HepG2 (cell line): ENCODE results near the gene COL27A1. TPM values are rescaled to one million over a fixed set of nuclear protein-coding genes. Genes with fewer than 3 reads are reported as not detected.

Source experiments
- AGO2 ChIP-seq: fragments of 200-400 bp; formaldehyde crosslinking; optimal IDR thresholded peaks from 2 replicates; pipeline ENCODE3; 2017; ENCODE audit warnings: mild to moderate bottlenecking, low read depth, low read length, moderate library complexity
- HDAC2 ChIP-seq: sonication (generic); formaldehyde crosslinking; IDR thresholded peaks from 2 replicates; pipeline ENCODE4 v1.4.0; 2020; ENCODE audit warnings: missing genetic modification reagents
- MEIS2 ChIP-seq: sonication (generic); formaldehyde crosslinking; IDR thresholded peaks from 2 replicates; pipeline ENCODE4 v1.9.0; 2021; ENCODE audit warnings: mild to moderate bottlenecking, missing genetic modification reagents
- POLR2AphosphoS5 ChIP-seq: IDR thresholded peaks from 2 replicates; pipeline ENCODE4 v1.6.1; 2012; ENCODE audit warnings: low read depth, low read length
- TARDBP ChIP-seq: sonication (generic); formaldehyde crosslinking; IDR thresholded peaks from 2 replicates; pipeline ENCODE4 v1.8.0; 2022; ENCODE audit warnings: mild to moderate bottlenecking, missing genetic modification reagents
- TSC22D2 ChIP-seq: sonication (generic); formaldehyde crosslinking; IDR thresholded peaks from 2 replicates; pipeline ENCODE4 v1.5.1; 2020; ENCODE audit warnings: missing genetic modification reagents, mild to moderate bottlenecking, borderline replicate concordance
- ZBTB7B ChIP-seq: sonication (generic); formaldehyde crosslinking; IDR thresholded peaks from 2 replicates; pipeline ENCODE4 v1.4.0; 2020; ENCODE audit warnings: missing genetic modification reagents
- ZNF224 ChIP-seq: sonication (generic); formaldehyde crosslinking; IDR thresholded peaks from 2 replicates; pipeline ENCODE4 v1.5.0; 2020; ENCODE audit warnings: mild to moderate bottlenecking, missing genetic modification reagents
- ZNF234 ChIP-seq: sonication (generic); formaldehyde crosslinking; conservative IDR thresholded peaks from 2 replicates; pipeline ENCODE4 v1.5.1; 2020; ENCODE audit warnings: mild to moderate bottlenecking, missing genetic modification reagents
- ZNF589 ChIP-seq: sonication (generic); formaldehyde crosslinking; conservative IDR thresholded peaks from 2 replicates; pipeline ENCODE4 v1.8.0; 2022; ENCODE audit warnings: mild to moderate bottlenecking, moderate library complexity, missing genetic modification reagents
- ZNF672 ChIP-seq: sonication (generic); formaldehyde crosslinking; IDR thresholded peaks from 2 replicates; pipeline ENCODE4 v1.8.1; 2022; ENCODE audit warnings: missing genetic modification reagents
- ZNF83 ChIP-seq: sonication (generic); formaldehyde crosslinking; IDR thresholded peaks from 2 replicates; pipeline ENCODE4 v1.4.0; 2020; ENCODE audit warnings: missing genetic modification reagents, mild to moderate bottlenecking, borderline replicate concordance
- ZNF850 ChIP-seq: sonication (generic); formaldehyde crosslinking; conservative IDR thresholded peaks from 2 replicates; pipeline ENCODE4 v1.9.0; 2021; ENCODE audit warnings: mild to moderate bottlenecking, missing genetic modification reagents
- polyA plus RNA-seq, 8 experiments: library from polyadenylated mRNA; depleted of rRNA in 3 of 8; stranded (reverse) in 7 of 8; unstranded in 1 of 8; fragments of >200 nt; fragmentation: Illumina TruSeq in 4 of 8; extraction: Trizol in 4 of 8; gene quantifications; 2 replicates each; pipeline versions ENCODE4 v1.2.1 to v1.2.3, GENCODE V29; 2011 to 2016; ENCODE audit warnings: low read depth in 4 of 8, missing spikeins in 1 of 8, mixed read lengths in 1 of 8; ENCODE audit not compliant: insufficient read depth in 1 of 8
- total RNA-seq, 5 experiments: library from RNA; depleted of rRNA; stranded (reverse); fragments of >200 nt; fragmentation: Illumina TruSeq; extraction: Trizol; gene quantifications; 2 replicates each; pipeline ENCODE4 v1.2.3, GENCODE V29; 2016; ENCODE audit warnings: low read depth in 1 of 5
- TF ChIP-seq, protein P1 (sequence below), 2 experiments: fragments of 450-650 bp in 1 of 2; sonication (generic) in 1 of 2; formaldehyde crosslinking in 1 of 2; IDR thresholded peaks; 2 replicates each; pipeline versions ENCODE4 v1.6.1 to v1.8.0; 2016 to 2022; ENCODE audit warnings: antibody characterized with exemption in 1 of 2, mild to moderate bottlenecking in 1 of 2, missing genetic modification reagents in 1 of 2

Gene COL27A1
- total and polyA plus RNA-seq, 2 of the 13 experiments (the other 11 are each of a cell fraction or from before 2014, with no cell fraction given): 71.3 to 89.1 TPM

- no peak for TF ChIP-seq ZNF672 (CRISPR knock-in tag)
- no peak for TF ChIP-seq ZNF224 (CRISPR knock-in tag)
- TF ChIP-seq MEIS2: no peak
- no peak for TF ChIP-seq ZNF850 (CRISPR knock-in tag)
- TF ChIP-seq POLR2AphosphoS5: peak; percentile 13; the same call in 1 of the 2 replicates
- TF ChIP-seq ZBTB7B: no peak
- no peak for TF ChIP-seq ZNF589
- TF ChIP-seq TSC22D2 (CRISPR knock-in tag): no peak
- peak; percentile 3; the same call in 1 of the 2 replicates for TF ChIP-seq HDAC2 (CRISPR knock-in tag)
- peak; percentile 30 for TF ChIP-seq AGO2
- TF ChIP-seq TARDBP (CRISPR knock-in tag): 0 out of 2 replicates have a peak, but pooled peaks have one; percentile 25
- TF ChIP-seq, protein P1, sequence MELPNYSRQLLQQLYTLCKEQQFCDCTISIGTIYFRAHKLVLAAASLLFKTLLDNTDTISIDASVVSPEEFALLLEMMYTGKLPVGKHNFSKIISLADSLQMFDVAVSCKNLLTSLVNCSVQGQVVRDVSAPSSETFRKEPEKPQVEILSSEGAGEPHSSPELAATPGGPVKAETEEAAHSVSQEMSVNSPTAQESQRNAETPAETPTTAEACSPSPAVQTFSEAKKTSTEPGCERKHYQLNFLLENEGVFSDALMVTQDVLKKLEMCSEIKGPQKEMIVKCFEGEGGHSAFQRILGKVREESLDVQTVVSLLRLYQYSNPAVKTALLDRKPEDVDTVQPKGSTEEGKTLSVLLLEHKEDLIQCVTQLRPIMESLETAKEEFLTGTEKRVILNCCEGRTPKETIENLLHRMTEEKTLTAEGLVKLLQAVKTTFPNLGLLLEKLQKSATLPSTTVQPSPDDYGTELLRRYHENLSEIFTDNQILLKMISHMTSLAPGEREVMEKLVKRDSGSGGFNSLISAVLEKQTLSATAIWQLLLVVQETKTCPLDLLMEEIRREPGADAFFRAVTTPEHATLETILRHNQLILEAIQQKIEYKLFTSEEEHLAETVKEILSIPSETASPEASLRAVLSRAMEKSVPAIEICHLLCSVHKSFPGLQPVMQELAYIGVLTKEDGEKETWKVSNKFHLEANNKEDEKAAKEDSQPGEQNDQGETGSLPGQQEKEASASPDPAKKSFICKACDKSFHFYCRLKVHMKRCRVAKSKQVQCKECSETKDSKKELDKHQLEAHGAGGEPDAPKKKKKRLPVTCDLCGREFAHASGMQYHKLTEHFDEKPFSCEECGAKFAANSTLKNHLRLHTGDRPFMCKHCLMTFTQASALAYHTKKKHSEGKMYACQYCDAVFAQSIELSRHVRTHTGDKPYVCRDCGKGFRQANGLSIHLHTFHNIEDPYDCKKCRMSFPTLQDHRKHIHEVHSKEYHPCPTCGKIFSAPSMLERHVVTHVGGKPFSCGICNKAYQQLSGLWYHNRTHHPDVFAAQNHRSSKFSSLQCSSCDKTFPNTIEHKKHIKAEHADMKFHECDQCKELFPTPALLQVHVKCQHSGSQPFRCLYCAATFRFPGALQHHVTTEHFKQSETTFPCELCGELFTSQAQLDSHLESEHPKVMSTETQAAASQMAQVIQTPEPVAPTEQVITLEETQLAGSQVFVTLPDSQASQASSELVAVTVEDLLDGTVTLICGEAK (IDR thresholded peaks at IDR 0.05): no peak
- TF ChIP-seq, protein P1 (CRISPR knock-in tag; IDR thresholded peaks at IDR 0.05): no peak
- TF ChIP-seq ZNF234 (CRISPR knock-in tag): no peak
- TF ChIP-seq ZNF83 (CRISPR knock-in tag): no peak
- TF ChIP-seq, all 625 proteins: peak for 5
These were observed 2.3 kb downstream of the COL27A1 start (continued) for GRCh38 chr9:114157516-114158176.
